NB4 (cell line): Measurements from ENCODE around the gene ZMYND8.
"Not testable (repeated sequence)": the region's sequence is repeated elsewhere in the genome, so short reads cannot be mapped to it uniquely, and the experiment has no call there.

Experiments
- DNase-seq: peaks from one replicate; pipeline ENCODE4 v3.0.0; 2010; ENCODE audit warnings: low read depth
- H3K4me3 ChIP-seq: one replicate; pipeline ENCODE4 v1.5.1; 2011; ENCODE audit warnings: mild to moderate bottlenecking, low read depth, low read length, moderate library complexity
- CTCF ChIP-seq: IDR thresholded peaks from one replicate; pipeline ENCODE4 v1.5.1; 2012; ENCODE audit warnings: low read depth, low read length
- MAX ChIP-seq: IDR thresholded peaks from 2 replicates; pipeline ENCODE4 v1.6.1; 2011; ENCODE audit warnings: low read depth, low read length
- MYC ChIP-seq: IDR thresholded peaks from 2 replicates; pipeline ENCODE4 v1.6.1; 2011; ENCODE audit warnings: low read depth, low read length
- POLR2A ChIP-seq: IDR thresholded peaks from 2 replicates; pipeline ENCODE4 v1.6.1; 2011; ENCODE audit warnings: mild to moderate bottlenecking; ENCODE audit not compliant: insufficient read length; ENCODE audit errors: extremely low read depth

Gene ZMYND8

GRCh38 chr20:47183367-47183766 lies 173.1 kb downstream of the ZMYND8 start:
- no peak overlapping the region for H3K4me3 ChIP-seq
- TF ChIP-seq MAX (no peak), POLR2A (no peak), MYC (no peak), CTCF (no peak)
- no peak for DNase-seq

- TF ChIP-seq CTCF (no peak), MYC (no peak), MAX (peak; percentile 93), POLR2A (no peak)
- no peak overlapping the region for H3K4me3 ChIP-seq
- DNase-seq: peak; percentile 82
These were observed 175.2 kb downstream of the ZMYND8 start for GRCh38 chr20:47181056-47181862.

- TF ChIP-seq MYC (no peak), CTCF (no peak), POLR2A (no peak), MAX (no peak)
- DNase-seq: no peak
- no peak overlapping the region for H3K4me3 ChIP-seq
These were observed 177.2 kb downstream of the ZMYND8 start for GRCh38 chr20:47179267-47179666.

GRCh38 chr20:47178851-47179250 lies 177.6 kb downstream of the ZMYND8 start:
- H3K4me3 ChIP-seq: no peak overlapping the region
- TF ChIP-seq POLR2A (no peak), MAX (no peak), CTCF (no peak), MYC (no peak)
- DNase-seq: no peak

- no peak for TF ChIP-seq MYC
- no peak for TF ChIP-seq CTCF
- no peak for TF ChIP-seq POLR2A
- no peak for TF ChIP-seq MAX
- no peak for DNase-seq
- H3K4me3 ChIP-seq: no peak overlapping the region
These were observed 178.2 kb downstream of the ZMYND8 start for GRCh38 chr20:47178277-47178676.

- H3K4me3 ChIP-seq, DNase-seq: not testable (repeated sequence)
These were observed 180.3 kb downstream of the ZMYND8 start for GRCh38 chr20:47176217-47176616.
